K562 (cell line): ENCODE data around the gene TRMU. TPM values are rescaled to one million over a fixed set of nuclear protein-coding genes. Genes with fewer than 3 reads are reported as not detected.

Source experiments
- ATAC-seq: fragments of 200-7000 bp; cut with Tn5 transposase; 3 replicates; pipeline ENCODE4 v1.9.1; 2020; ENCODE audit warnings: moderate library complexity
- BruUV-seq: library from RNA; stranded (reverse); fragments of 400-500 nt; replicated peaks from 2 replicates; lab custom pipeline; 2021; lab: Mats Ljungman, UMichigan
- CTCF ChIA-PET: fragments of 300-600 bp; formaldehyde crosslinking; extraction: SDS; loops from one replicate; lab custom pipeline; 2021; ENCODE audit warnings: low intra/inter-chr PET ratio; lab: Yijun Ruan, JAX
- POLR2A ChIA-PET: fragments of 300-600, 350-650 bp; sonication (Branson Sonifier 250); formaldehyde crosslinking; extraction: SDS; loops from one replicate; lab custom pipeline; 2021; ENCODE audit warnings: antibody characterized with exemption, inconsistent platforms; lab: Yijun Ruan, JAX
- DNase-seq, 4 experiments: peaks; one replicate each; pipeline versions ENCODE4 v3.0.0 to v3.0.0-alpha.2; 2011 to 2018; ENCODE audit warnings: low spot score in 3 of 4, mixed read lengths in 3 of 4; ENCODE audit errors: extremely low read depth in 1 of 4
- FAIRE-seq: peaks from 2 replicates; lab custom pipeline; 2011; peaks lifted over from hg19 to GRCh38; lab: Jason Lieb, UNC
- H2AFZ ChIP-seq: 2 replicates; pipeline ENCODE4 v1.6.0; 2011; ENCODE audit warnings: low read depth, low read length, control low read depth, inconsistent platforms
- H3K27ac ChIP-seq: fragments of 200-600 bp; 3 replicates; pipeline ENCODE4 v1.8.0; 2011; ENCODE audit warnings: low read depth, mild to moderate bottlenecking, control low read depth, inconsistent platforms, low read length, moderate library complexity, mixed read lengths; ENCODE audit errors: extremely low read depth
- H3K27me3 ChIP-seq, 2 experiments: fragments of 300-600 bp in 1 of 2; 2 replicates in 1 of 2; 3 replicates in 1 of 2; pipeline versions ENCODE4 v1.6.0 to v1.8.0; 2011; ENCODE audit warnings: inconsistent platforms in 2 of 2, low read length in 2 of 2, mild to moderate bottlenecking in 1 of 2, mixed read lengths in 1 of 2, moderate library complexity in 1 of 2; ENCODE audit not compliant: control insufficient read depth in 2 of 2, insufficient read depth in 2 of 2
- H3K36me3 ChIP-seq: fragments of 300-600 bp; 3 replicates; pipeline ENCODE4 v1.8.0; 2011; ENCODE audit warnings: mild to moderate bottlenecking, low read length, inconsistent platforms; ENCODE audit not compliant: control insufficient read depth, insufficient read depth
- H3K4me1 ChIP-seq, 2 experiments: fragments of 200-600 bp in 1 of 2; replicated peaks in 1 of 2; 2 replicates in 1 of 2; 3 replicates in 1 of 2; pipeline versions ENCODE4 v1.5.1 to v1.8.0; 2011; ENCODE audit warnings: inconsistent platforms in 2 of 2, low read length in 2 of 2, mild to moderate bottlenecking in 1 of 2, mixed read lengths in 1 of 2, moderate library complexity in 1 of 2; ENCODE audit not compliant: control insufficient read depth in 2 of 2, insufficient read depth in 2 of 2
- H3K4me2 ChIP-seq: 2 replicates; pipeline ENCODE4 v1.6.1; 2011; ENCODE audit warnings: low read length, control low read depth, inconsistent platforms, mixed read lengths; ENCODE audit not compliant: insufficient read depth
- H3K4me3 ChIP-seq: fragments of 200-600 bp; sonication (generic), shearing (Covaris generic); 2 replicates; pipeline ENCODE4 v1.5.1; 2016; ENCODE audit warnings: control low read depth, inconsistent platforms
- H3K79me2 ChIP-seq: fragments of 200-600 bp; 3 replicates; pipeline ENCODE4 v1.8.0; 2011; ENCODE audit warnings: low read length, inconsistent platforms; ENCODE audit not compliant: control insufficient read depth, insufficient read depth
- H3K9ac ChIP-seq, 2 experiments: 2 replicates each; pipeline versions ENCODE4 v1.6.0 to v1.6.1; 2011; ENCODE audit warnings: low read depth in 2 of 2, low read length in 2 of 2, control low read depth in 1 of 2, inconsistent platforms in 1 of 2, mild to moderate bottlenecking in 1 of 2, mixed read lengths in 1 of 2; ENCODE audit not compliant: insufficient read depth in 1 of 2
- H3K9me1 ChIP-seq: one replicate; pipeline ENCODE4 v1.6.0; 2011; ENCODE audit warnings: inconsistent platforms, mild to moderate bottlenecking, low read length, moderate library complexity; ENCODE audit not compliant: control insufficient read depth, insufficient read depth
- H3K9me3 ChIP-seq: replicated peaks from 2 replicates; pipeline ENCODE4 v1.5.1; 2011; ENCODE audit warnings: low read depth, low read length, inconsistent platforms; ENCODE audit not compliant: control insufficient read depth, insufficient read depth
- H4K20me1 ChIP-seq: replicated peaks from 2 replicates; pipeline ENCODE4 v1.6.1; 2011; ENCODE audit warnings: low read length, inconsistent platforms, mixed read lengths; ENCODE audit not compliant: control insufficient read depth, insufficient read depth
- EP300 ChIP-seq: IDR thresholded peaks from 2 replicates; pipeline ENCODE4 v1.6.1; 2012; ENCODE audit warnings: low read length, improper control_type of control experiment
- GABPA ChIP-seq: fragments of 200-800 bp; sonication (Bioruptor generic); conservative IDR thresholded peaks from 2 replicates; pipeline ENCODE4 v1.6.1; 2016; ENCODE audit warnings: low read depth, missing genetic modification characterization, missing compliant biosample characterization
- L3MBTL2 ChIP-seq: fragments of 450-650 bp; IDR thresholded peaks from 2 replicates; pipeline ENCODE4 v1.6.1; 2016; ENCODE audit warnings: mild to moderate bottlenecking, moderate library complexity
- OTX1 ChIP-seq: fragments of 450-650 bp; formaldehyde crosslinking; IDR thresholded peaks from 2 replicates; pipeline ENCODE4 v1.4.0; 2022; ENCODE audit warnings: mild to moderate bottlenecking
- SRSF3 ChIP-seq: fragments of 200-400 bp; formaldehyde crosslinking; IDR thresholded peaks from 2 replicates; pipeline ENCODE4 v1.6.1; 2016; ENCODE audit warnings: mild to moderate bottlenecking, low read length, moderate library complexity; ENCODE audit not compliant: insufficient read depth
- ZNF121 ChIP-seq: sonication (generic); formaldehyde crosslinking; conservative IDR thresholded peaks from 2 replicates; pipeline ENCODE4 v1.8.0; 2022; ENCODE audit warnings: missing genetic modification reagents
- WGBS: fragments of 100-300 bp; shearing (Covaris generic); methylation state at CpG from one replicate; pipeline ENCODE4 v1.1.6; 2016; ENCODE audit warnings: low coverage, mixed read lengths; ENCODE audit not compliant: insufficient coverage; ENCODE audit errors: missing lambda C conversion rate; 5-methylcytosine and 5-hydroxymethylcytosine counted together
- in situ Hi-C: fragments of 300-500 bp; cut with MboI; formaldehyde crosslinking; loops from 4 replicates; pipeline ENCODE4 v1.15.0; 2018; ENCODE audit warnings: inconsistent platforms, mixed read lengths
- intact Hi-C: fragments of 100-400 bp; cut with micrococcal nuclease; formaldehyde crosslinking; loops from 2 replicates; pipeline ENCODE4 v1.14.2; 2022
- polyA plus RNA-seq, 8 experiments: library from polyadenylated mRNA; depleted of rRNA in 4 of 8; stranded (reverse) in 5 of 8; unstranded in 3 of 8; fragments of >200 nt; fragmentation: Nextera tagmentation in 2 of 8; fragmentation: Illumina TruSeq in 1 of 8; extraction: Ambion mirVana in 2 of 8; extraction: Trizol in 1 of 8; gene quantifications; 2 replicates each; pipeline versions ENCODE4 v1.2.1 to v1.2.3, GENCODE V29; 2011 to 2014; ENCODE audit warnings: inconsistent platforms in 1 of 8, missing spikeins in 1 of 8
- total RNA-seq, 7 experiments: library from RNA; depleted of rRNA in 6 of 7; stranded (reverse); fragments of >200 nt in 6 of 7; fragmentation: Illumina TruSeq in 2 of 7; extraction: Trizol in 2 of 7; gene quantifications; 2 replicates each; pipeline versions ENCODE4 v1.2.1 to v1.2.3, GENCODE V29; 2011 to 2021; ENCODE audit warnings: low replicate concordance in 1 of 7
- TF ChIP-seq, protein P1 (sequence below): fragments of 200-800 bp; sonication (Bioruptor generic); IDR thresholded peaks from 2 replicates; pipeline ENCODE4 v1.6.1; 2017; ENCODE audit warnings: missing genetic modification characterization, missing compliant biosample characterization

Gene TRMU
- total and polyA plus RNA-seq, 9 of the 15 experiments (the other 6 are each of a cell fraction or from before 2014, with no cell fraction given): 2.3 to 49.9 (median 35.3) TPM

DNA sequence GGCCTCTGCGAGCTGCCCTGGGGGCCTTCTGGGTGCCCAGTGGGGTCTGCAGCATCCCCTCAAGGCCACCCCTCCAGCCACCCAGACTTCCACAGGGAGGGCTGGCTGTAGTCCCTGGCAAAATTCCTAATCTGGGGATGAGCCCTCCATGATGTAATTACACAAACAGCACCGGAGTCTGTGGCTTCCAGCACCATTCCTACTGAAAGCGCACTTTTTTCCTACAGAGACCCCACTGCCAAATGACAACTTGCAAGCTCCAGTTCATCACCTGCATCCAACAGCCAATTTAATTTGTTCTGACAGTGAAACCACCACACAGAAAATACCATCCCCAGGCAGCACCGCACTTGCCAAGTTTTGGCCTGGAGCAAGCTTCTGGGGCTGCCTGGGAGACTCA is 70.4 kb downstream of the TRMU start:
- Histone ChIP-seq H3K9me3 (no peaks in the 10 kb centered on the region), H3K4me1 (peaks cover 0 to 22% of the 10 kb centered on the region in 2 experiments; a peak in 2 of 5 replicates), H3K79me2 (no peaks in the 10 kb centered on the region), H3K9ac (no peak overlapping the region), H3K27ac (no peak overlapping the region), H3K36me3 (no peaks in the 10 kb centered on the region), H3K9me1 (no peaks in the 10 kb centered on the region), H2AFZ (no peak overlapping the region), H3K4me2 (no peak overlapping the region), H3K27me3 (peaks cover 19 to 57% of the 10 kb centered on the region in 2 experiments; a peak in 4 of 5 replicates), H4K20me1 (0 out of 2 replicates have a peak, but pooled peaks cover 5% of the 10 kb centered on the region), H3K4me3 (no peak overlapping the region)
- DNase-seq: no peak
- WGBS: 0% methylated on average over 3 of the region's 4 CpGs
- ChIA-PET CTCF (no interaction called here), POLR2A (no interaction called here)
- no peak for ATAC-seq
- intact Hi-C loops (no loop called here), in situ Hi-C loops (no loop called here)
- BruUV-seq: no TSS peak
- no peak for FAIRE-seq
- TF ChIP-seq L3MBTL2 (no peak), SRSF3 (no peak), OTX1 (CRISPR knock-in tag) (no peak), GABPA (no peak), EP300 (no peak), ZNF121 (no peak)
- TF ChIP-seq, protein P1, sequence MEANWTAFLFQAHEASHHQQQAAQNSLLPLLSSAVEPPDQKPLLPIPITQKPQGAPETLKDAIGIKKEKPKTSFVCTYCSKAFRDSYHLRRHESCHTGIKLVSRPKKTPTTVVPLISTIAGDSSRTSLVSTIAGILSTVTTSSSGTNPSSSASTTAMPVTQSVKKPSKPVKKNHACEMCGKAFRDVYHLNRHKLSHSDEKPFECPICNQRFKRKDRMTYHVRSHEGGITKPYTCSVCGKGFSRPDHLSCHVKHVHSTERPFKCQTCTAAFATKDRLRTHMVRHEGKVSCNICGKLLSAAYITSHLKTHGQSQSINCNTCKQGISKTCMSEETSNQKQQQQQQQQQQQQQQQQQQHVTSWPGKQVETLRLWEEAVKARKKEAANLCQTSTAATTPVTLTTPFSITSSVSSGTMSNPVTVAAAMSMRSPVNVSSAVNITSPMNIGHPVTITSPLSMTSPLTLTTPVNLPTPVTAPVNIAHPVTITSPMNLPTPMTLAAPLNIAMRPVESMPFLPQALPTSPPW: no peak
